Transverse colon (tissue), 4 donors: ENCODE measurements around the gene DPH1.

Experiments
- CTCF ChIP-seq, 5 experiments: fragments of 200-600 bp in 3 of 5; fragments of 450-650 bp in 2 of 5; sonication (generic) in 3 of 5; IDR thresholded peaks; 1 replicate in 2 of 5; 2 replicates in 3 of 5; pipeline ENCODE4 v1.5.1; 2016 to 2017; ENCODE audit warnings: antibody characterized with exemption in 5 of 5, inconsistent platforms in 3 of 5, mild to moderate bottlenecking in 2 of 5, moderate library complexity in 1 of 5
- EP300 ChIP-seq: sonication (generic); formaldehyde crosslinking; IDR thresholded peaks from one replicate; pipeline ENCODE4 v1.6.1; 2017; ENCODE audit warnings: antibody characterized with exemption, low read depth
- POLR2A ChIP-seq: fragments of 450-650 bp; IDR thresholded peaks from one replicate; pipeline ENCODE4 v1.6.1; 2016; ENCODE audit warnings: antibody characterized with exemption, mild to moderate bottlenecking, moderate library complexity
- POLR2AphosphoS5 ChIP-seq, 3 donors: sonication (generic); formaldehyde crosslinking; IDR thresholded peaks; one replicate each; pipeline ENCODE4 v1.6.1; 2016; ENCODE audit warnings: antibody characterized with exemption in 3 of 3

GRCh38 chr17:1997927-1998742 lies 31.8 kb upstream of the DPH1 start:
- TF ChIP-seq CTCF (IDR thresholded peaks at IDR 0.05): no peak
- no peak for TF ChIP-seq POLR2A
- no peak for TF ChIP-seq POLR2AphosphoS5 (IDR thresholded peaks at IDR 0.05)
- TF ChIP-seq EP300: no peak
